GM12878 (cell line): Measurements from ENCODE around the gene ASCC3. TPM values are rescaled to one million over a fixed set of nuclear protein-coding genes. Genes with fewer than 3 reads are reported as not detected.

Source experiments
- ATAC-seq: fragments of 200-7000 bp; cut with Tn5 transposase; 3 replicates; pipeline ENCODE4 v1.9.1; 2020; ENCODE audit warnings: mild to moderate bottlenecking, moderate library complexity
- BruUV-seq: library from RNA; stranded (reverse); fragments of 400-500 nt; replicated peaks from 2 replicates; lab custom pipeline; 2021; lab: Mats Ljungman, UMichigan
- CTCF ChIA-PET: fragments of 300-600 bp; sonication (Branson Sonifier 250); formaldehyde crosslinking; extraction: SDS; loops from one replicate; lab custom pipeline; 2021; ENCODE audit warnings: inconsistent platforms; lab: Yijun Ruan, JAX
- POLR2A ChIA-PET: fragments of 350-600 bp; formaldehyde crosslinking; extraction: SDS; loops from one replicate; lab custom pipeline; 2021; ENCODE audit warnings: inconsistent platforms; lab: Charles Lee
- RAD21 ChIA-PET: fragments of 300-600 bp; sonication (Branson Sonifier 250); formaldehyde crosslinking; loops from one replicate; lab custom pipeline; 2023; ENCODE audit warnings: antibody characterized with exemption; ENCODE audit not compliant: unreplicated experiment; lab: Charles Lee
- SMC1A ChIA-PET: fragments of 300-600 bp; sonication (Branson Sonifier 250); formaldehyde crosslinking; loops from one replicate; lab custom pipeline; 2023; ENCODE audit not compliant: unreplicated experiment, uncharacterized antibody; lab: Charles Lee
- DNase-seq: peaks from one replicate; pipeline ENCODE4 v3.0.0-alpha.2; 2011; ENCODE audit warnings: low read depth, low spot score
- FAIRE-seq: peaks from 3 replicates; lab custom pipeline; 2011; peaks lifted over from hg19 to GRCh38; lab: Jason Lieb, UNC
- H2AFZ ChIP-seq: 2 replicates; pipeline ENCODE4 v1.6.0; 2011; ENCODE audit warnings: low read depth, low read length, control low read depth; ENCODE audit not compliant: control insufficient read depth
- H3K27ac ChIP-seq: 2 replicates; pipeline ENCODE4 v1.5.1; 2011; ENCODE audit warnings: control low read depth; ENCODE audit not compliant: control insufficient read depth, insufficient read depth
- H3K27me3 ChIP-seq, 2 experiments: replicated peaks in 1 of 2; 2 replicates each; pipeline versions ENCODE4 v1.6.0 to v1.6.1; 2011; ENCODE audit warnings: low read length in 1 of 2; ENCODE audit not compliant: control insufficient read depth in 2 of 2, insufficient read depth in 2 of 2
- H3K36me3 ChIP-seq, 2 experiments: 2 replicates each; pipeline ENCODE4 v1.5.1; 2011; ENCODE audit warnings: low read length in 1 of 2; ENCODE audit not compliant: control insufficient read depth in 2 of 2, insufficient read depth in 2 of 2
- H3K4me1 ChIP-seq: 2 replicates; pipeline ENCODE4 v1.6.1; 2011; ENCODE audit warnings: mild to moderate bottlenecking, low read length, moderate library complexity, mixed read lengths; ENCODE audit not compliant: control insufficient read depth, insufficient read depth
- H3K4me2 ChIP-seq: 2 replicates; pipeline ENCODE4 v1.6.0; 2011; ENCODE audit warnings: control low read depth; ENCODE audit not compliant: control insufficient read depth, insufficient read depth
- H3K4me3 ChIP-seq: fragments of 200-600 bp; sonication (generic); 2 replicates; pipeline ENCODE4 v1.5.1; 2016
- H3K79me2 ChIP-seq: 2 replicates; pipeline ENCODE4 v1.6.0; 2011; ENCODE audit warnings: low read length; ENCODE audit not compliant: control insufficient read depth, insufficient read depth
- H3K9ac ChIP-seq: 2 replicates; pipeline ENCODE4 v1.8.0; 2011; ENCODE audit warnings: low read length, control low read depth, mixed read lengths; ENCODE audit not compliant: control insufficient read depth, insufficient read depth
- H3K9me3 ChIP-seq: replicated peaks from 3 replicates; pipeline ENCODE4 v1.5.1; 2011; ENCODE audit warnings: mild to moderate bottlenecking, low read length; ENCODE audit not compliant: control insufficient read depth, insufficient read depth
- H4K20me1 ChIP-seq: 2 replicates; pipeline ENCODE4 v1.6.0; 2011; ENCODE audit not compliant: control insufficient read depth, insufficient read depth
- CTCF ChIP-seq, 3 experiments: IDR thresholded peaks in 2 of 3; conservative IDR thresholded peaks in 1 of 3; 2 replicates each; pipeline ENCODE4 v1.5.1; 2011; ENCODE audit warnings: low read depth in 3 of 3, low read length in 3 of 3, mild to moderate bottlenecking in 3 of 3, control low read depth in 2 of 3, moderate library complexity in 2 of 3, inconsistent platforms in 1 of 3, mixed read lengths in 1 of 3; ENCODE audit not compliant: control insufficient read depth in 2 of 3, insufficient read depth in 1 of 3; ENCODE audit errors: extremely low read depth in 1 of 3
- MEF2A ChIP-seq: IDR thresholded peaks from 2 replicates; pipeline ENCODE4 v1.6.1; 2011; ENCODE audit warnings: low read depth, mild to moderate bottlenecking, low read length, moderate library complexity; ENCODE audit not compliant: insufficient read depth
- NFYB ChIP-seq: IDR thresholded peaks from 2 replicates; pipeline ENCODE4 v1.6.1; 2011; ENCODE audit warnings: low read depth, mild to moderate bottlenecking, low read length, improper control_type of control experiment, moderate library complexity; ENCODE audit not compliant: insufficient read depth
- NR2C1 ChIP-seq: fragments of 450-650 bp; IDR thresholded peaks from 2 replicates; pipeline ENCODE4 v1.6.1; 2017; ENCODE audit warnings: antibody characterized with exemption, mild to moderate bottlenecking, moderate library complexity
- STAT3 ChIP-seq: IDR thresholded peaks from 2 replicates; pipeline ENCODE4 v1.6.1; 2011; ENCODE audit warnings: low read depth, low read length, improper control_type of control experiment
- YBX1 ChIP-seq: fragments of 450-650 bp; IDR thresholded peaks from 2 replicates; pipeline ENCODE4 v1.6.1; 2016; ENCODE audit warnings: antibody characterized with exemption
- ZSCAN29 ChIP-seq: fragments of 450-650 bp; IDR thresholded peaks from 2 replicates; pipeline ENCODE4 v1.6.1; 2017; ENCODE audit warnings: mild to moderate bottlenecking, moderate library complexity
- WGBS: methylation state at CpG from one replicate; pipeline ENCODE4 v1.1.6; 2016; ENCODE audit warnings: low lambda C conversion rate; ENCODE audit not compliant: insufficient replicate concordance, insufficient coverage; ENCODE audit errors: missing lambda C conversion rate; 5-methylcytosine and 5-hydroxymethylcytosine counted together
- in situ Hi-C: fragments of 300-500 bp; cut with MboI; formaldehyde crosslinking; loops from 9 replicates; pipeline ENCODE4 v1.14.3; 2018; ENCODE audit warnings: mixed read lengths
- intact Hi-C: fragments of 100-400 bp; cut with micrococcal nuclease; formaldehyde crosslinking; loops from one replicate; pipeline ENCODE4 v1.14.2; 2022; ENCODE audit not compliant: unreplicated experiment
- polyA plus RNA-seq, 11 experiments: library from polyadenylated mRNA; depleted of rRNA in 4 of 11; unstranded in 6 of 11; stranded (reverse) in 5 of 11; fragments of >200 nt; fragmentation: Nextera tagmentation in 4 of 11; fragmentation: Illumina TruSeq in 1 of 11; extraction: Ambion mirVana in 4 of 11; extraction: Trizol in 1 of 11; gene quantifications; 1 replicate in 1 of 11; 2 replicates in 10 of 11; pipeline versions ENCODE4 v1.2.1 to v1.2.3, GENCODE V29; 2011 to 2016; ENCODE audit warnings: inconsistent platforms in 2 of 11, missing spikeins in 2 of 11, low read depth in 1 of 11
- total RNA-seq, 4 experiments: library from RNA; depleted of rRNA in 3 of 4; stranded (reverse); fragments of >200 nt in 3 of 4; fragmentation: Illumina TruSeq in 1 of 4; extraction: Trizol in 1 of 4; gene quantifications; 2 replicates each; pipeline versions ENCODE4 v1.2.1 to v1.2.3, GENCODE V29; 2013 to 2021

ASCC3 gene
- total and polyA plus RNA-seq, 10 of the 15 experiments (the other 5 are each of a cell fraction or from before 2014, with no cell fraction given): 19.9 to 76.2 (median 55.9) TPM

- WGBS: 98% methylated on average over 2 of the region's 2 CpGs
- Histone ChIP-seq H3K4me3 (no peak overlapping the region), H3K9ac (no peak overlapping the region), H3K27me3 (no peaks in the 10 kb centered on the region), H3K4me2 (no peak overlapping the region), H2AFZ (no peak overlapping the region), H3K36me3 (0 out of 4 replicates have a peak, but pooled peaks cover 0 to 2% of the 10 kb centered on the region in 2 experiments), H3K4me1 (no peaks in the 10 kb centered on the region), H4K20me1 (no peaks in the 10 kb centered on the region), H3K27ac (no peak overlapping the region), H3K79me2 (no peaks in the 10 kb centered on the region), H3K9me3 (no peaks in the 10 kb centered on the region)
- no TSS peak for BruUV-seq
- SMC1A ChIA-PET: no interaction called here
- POLR2A ChIA-PET: no interaction called here
- DNase-seq (no peak), ATAC-seq (no peak), FAIRE-seq (no peak)
- TF ChIP-seq MEF2A (no peak), STAT3 (no peak), YBX1 (no peak), ZSCAN29 (no peak), NR2C1 (no peak), CTCF (IDR thresholded peaks at IDR 0.05 in 2 of 3, conservative IDR thresholded peaks at IDR 0.05 in 1 of 3; ENCODE audit: control insufficient read depth in 2 of 3, extremely low read depth in 1 of 3, insufficient read depth in 1 of 3, low read depth in 3 of 3, low read length in 3 of 3) (no peak), NFYB (no peak)
- RAD21 ChIA-PET: no interaction called here
- in situ Hi-C loops (no loop called here), intact Hi-C loops (no loop called here)
- CTCF ChIA-PET: no interaction called here
Measured at GRCh38 chr6:100549406-100550167, 331.5 kb downstream of the ASCC3 start.
